Measurements from ENCODE around the gene DNTTIP2.
"Not testable (repeated sequence)": the region's sequence is repeated elsewhere in the genome, so short reads cannot be mapped to it uniquely, and the experiment has no call there.

DNTTIP2 gene

GRCh38 chr1:93878889-93879586, at the start of gene DNTTIP2:
DNTTIP2 (minus strand) TSS chr1:93879206; CDS start chr1:93879148, 58 bp downstream.
- DNase-seq = peak; percentile 90 to 93

- no peak for DNase-seq
These were observed 46.2 kb upstream of the DNTTIP2 start for GRCh38 chr1:93925206-93925605.

- no peak for DNase-seq
These were observed 40.8 kb upstream of the DNTTIP2 start for GRCh38 chr1:93919780-93920179.

GRCh38 chr1:93917302-93917701, 38.3 kb upstream of the DNTTIP2 start:
- no peak for DNase-seq

GRCh38 chr1:93910880-93911279, 31.9 kb upstream of the DNTTIP2 start:
- DNase-seq = not testable (repeated sequence)

- DNase-seq = no peak
These were observed 31.3 kb upstream of the DNTTIP2 start for GRCh38 chr1:93910305-93910704.

GRCh38 chr1:93909146-93910050, 30.4 kb upstream of the DNTTIP2 start, which contains the start of gene GCLM:
GCLM (minus strand) TSS chr1:93909430; CDS start chr1:93909163, 267 bp downstream.
- DNase-seq = peak; percentile 89 to 90

GRCh38 chr1:93908394-93909145, 29.6 kb upstream of the DNTTIP2 start:
- peak; percentile 52 to 56 for DNase-seq

- no peak for DNase-seq
These were observed 28.7 kb upstream of the DNTTIP2 start for GRCh38 chr1:93907718-93908117.

GRCh38 chr1:93906480-93906879, 27.5 kb upstream of the DNTTIP2 start:
- no peak for DNase-seq

GRCh38 chr1:93905734-93906133, 26.7 kb upstream of the DNTTIP2 start:
- no peak for DNase-seq

- DNase-seq = no peak
These were observed 26.0 kb upstream of the DNTTIP2 start for GRCh38 chr1:93905051-93905450.

- DNase-seq = no peak
These were observed 25.2 kb upstream of the DNTTIP2 start for GRCh38 chr1:93904228-93904627.

GRCh38 chr1:93900723-93901504, 21.9 kb upstream of the DNTTIP2 start:
- DNase-seq = no peak

GRCh38 chr1:93899543-93900207, 20.7 kb upstream of the DNTTIP2 start:
- no peak for DNase-seq

- no peak for DNase-seq
These were observed 9.9 kb upstream of the DNTTIP2 start for GRCh38 chr1:93888900-93889299.

GRCh38 chr1:93882269-93882668, 3.3 kb upstream of the DNTTIP2 start:
- DNase-seq = no peak

- no peak for DNase-seq
These were observed 1.7 kb upstream of the DNTTIP2 start for GRCh38 chr1:93880731-93881130.

- peak; percentile 65 to 77 for DNase-seq
These were observed 511 bp downstream of the DNTTIP2 start for GRCh38 chr1:93878501-93878888.

- DNase-seq = no peak
These were observed 1.5 kb downstream of the DNTTIP2 start for GRCh38 chr1:93877529-93877928.

GRCh38 chr1:93876244-93876643, 2.8 kb downstream of the DNTTIP2 start:
- no peak for DNase-seq

All from activated CD4-positive, alpha-beta T cell treated with anti-CD3 and anti-CD28 coated beads, Interleukin-2, amount 50 U/mL, for 48 hours (primary cell).